Dedifferentiated amniotic fluid mesenchymal stem cell (primary cell): Measurements from ENCODE around the gene NBEA.
A peak's percentile ranks its signal among the peaks of the same experiment; 100 is the strongest.
"Not testable (repeated sequence)": the region's sequence is repeated elsewhere in the genome, so short reads cannot be mapped to it uniquely, and the experiment has no call there.

Experiments
- DNase-seq: peaks from one replicate; pipeline ENCODE4 v3.0.0-alpha.2; 2016; ENCODE audit errors: extremely low spot score

Gene NBEA

GRCh38 chr13:35388441-35389355 is 446.6 kb downstream of the NBEA start:
- DNase-seq, result peak; percentile 21

GRCh38 chr13:35389535-35389934 is 447.5 kb downstream of the NBEA start:
- no peak for DNase-seq

GRCh38 chr13:35392768-35393167 is 450.7 kb downstream of the NBEA start:
- no peak for DNase-seq

- no peak for DNase-seq
Observed at GRCh38 chr13:35393886-35394285, 451.8 kb downstream of the NBEA start.

GRCh38 chr13:35408285-35408684 is 466.2 kb downstream of the NBEA start:
- not testable (repeated sequence) for DNase-seq

- DNase-seq, result no peak
Observed at GRCh38 chr13:35411059-35411744, 469.1 kb downstream of the NBEA start.

- DNase-seq, result no peak
Observed at GRCh38 chr13:35448465-35448864, 506.4 kb downstream of the NBEA start.

GRCh38 chr13:35449821-35450220 is 507.8 kb downstream of the NBEA start:
- DNase-seq, result no peak

GRCh38 chr13:35455022-35455421 is 513.0 kb downstream of the NBEA start:
- DNase-seq, result no peak

GRCh38 chr13:35457258-35457657 is 515.2 kb downstream of the NBEA start:
- no peak for DNase-seq

GRCh38 chr13:35460061-35460460 is 518.0 kb downstream of the NBEA start:
- DNase-seq, result no peak

GRCh38 chr13:35465371-35465770 is 523.3 kb downstream of the NBEA start:
- DNase-seq, result no peak

- DNase-seq, result no peak
Observed at GRCh38 chr13:35468195-35468594, 526.1 kb downstream of the NBEA start.

- no peak for DNase-seq
Observed at GRCh38 chr13:35469806-35470525, 527.9 kb downstream of the NBEA start.

GRCh38 chr13:35470671-35471661 is 528.9 kb downstream of the NBEA start:
- peak; percentile 61 for DNase-seq

- peak; percentile 26 for DNase-seq
Observed at GRCh38 chr13:35471706-35472322, 529.7 kb downstream of the NBEA start.

- no peak for DNase-seq
Observed at GRCh38 chr13:35472323-35472881, 530.3 kb downstream of the NBEA start.

GRCh38 chr13:35473206-35473775 is 531.2 kb downstream of the NBEA start:
- DNase-seq, result no peak

- DNase-seq, result no peak
Observed at GRCh38 chr13:35473802-35474201, 531.7 kb downstream of the NBEA start.
